ENCODE data around the gene STK40.

The STK40 gene

GRCh38 chr1:36349839-36350238, 35.9 kb downstream of the STK40 start:
- FAIRE-seq (no peak), DNase-seq (ENCODE audit: extremely low spot score, insufficient read length, low read depth) (no peak)

GRCh38 chr1:36349241-36349671, 36.5 kb downstream of the STK40 start:
- peak; percentile 25 for DNase-seq (ENCODE audit: extremely low spot score, insufficient read length, low read depth)
- peak; percentile 92 for FAIRE-seq

- DNase-seq (ENCODE audit: extremely low spot score, insufficient read length, low read depth) (no peak), FAIRE-seq (no peak)
Measured at GRCh38 chr1:36346741-36347370, 38.9 kb downstream of the STK40 start.

- DNase-seq (ENCODE audit: extremely low spot score, insufficient read length, low read depth), result no peak
- no peak for FAIRE-seq
Measured at GRCh38 chr1:36345353-36345752, 40.4 kb downstream of the STK40 start.

- FAIRE-seq (no peak), DNase-seq (ENCODE audit: extremely low spot score, insufficient read length, low read depth) (no peak)
Measured at GRCh38 chr1:36344395-36344680, 41.4 kb downstream of the STK40 start.

- DNase-seq (ENCODE audit: extremely low spot score, insufficient read length, low read depth) (no peak), FAIRE-seq (no peak)
Measured at GRCh38 chr1:36343651-36344394, 41.9 kb downstream of the STK40 start.

- DNase-seq (ENCODE audit: extremely low spot score, insufficient read length, low read depth), result no peak
- peak; percentile 62 for FAIRE-seq
Measured at GRCh38 chr1:36342426-36343185, 43.1 kb downstream of the STK40 start.

GRCh38 chr1:36341626-36342320, 44.0 kb downstream of the STK40 start:
- DNase-seq (ENCODE audit: extremely low spot score, insufficient read length, low read depth) (no peak), FAIRE-seq (no peak)

- no peak for FAIRE-seq
- DNase-seq (ENCODE audit: extremely low spot score, insufficient read length, low read depth), result no peak
Measured at GRCh38 chr1:36339615-36340014, 46.1 kb downstream of the STK40 start.

- FAIRE-seq (no peak), DNase-seq (ENCODE audit: extremely low spot score, insufficient read length, low read depth) (no peak)
Measured at GRCh38 chr1:36339215-36339614, 46.5 kb downstream of the STK40 start.

DNA sequence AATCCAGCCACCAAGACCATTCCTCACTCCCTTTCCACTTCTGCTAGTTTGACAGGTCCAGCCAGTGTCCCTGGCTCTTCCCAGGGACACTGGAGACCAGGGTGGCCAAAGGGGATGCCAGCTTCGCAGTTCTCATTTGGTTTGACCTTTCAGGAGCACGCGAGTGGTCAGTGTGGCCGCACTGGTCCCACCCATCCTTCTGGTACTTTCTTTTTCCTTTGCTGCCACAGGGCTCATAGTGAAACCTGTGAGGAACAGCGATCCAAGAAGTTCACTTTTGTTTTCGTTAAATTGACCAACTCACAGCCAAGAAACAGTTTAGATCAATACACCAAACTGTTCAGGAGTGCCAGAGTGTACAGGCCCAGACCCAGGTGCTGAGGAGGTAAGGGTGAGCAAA, 47.9 kb downstream of the STK40 start:
- no peak for DNase-seq (ENCODE audit: extremely low spot score, insufficient read length, low read depth)
- FAIRE-seq, result peak; percentile 45

DNA sequence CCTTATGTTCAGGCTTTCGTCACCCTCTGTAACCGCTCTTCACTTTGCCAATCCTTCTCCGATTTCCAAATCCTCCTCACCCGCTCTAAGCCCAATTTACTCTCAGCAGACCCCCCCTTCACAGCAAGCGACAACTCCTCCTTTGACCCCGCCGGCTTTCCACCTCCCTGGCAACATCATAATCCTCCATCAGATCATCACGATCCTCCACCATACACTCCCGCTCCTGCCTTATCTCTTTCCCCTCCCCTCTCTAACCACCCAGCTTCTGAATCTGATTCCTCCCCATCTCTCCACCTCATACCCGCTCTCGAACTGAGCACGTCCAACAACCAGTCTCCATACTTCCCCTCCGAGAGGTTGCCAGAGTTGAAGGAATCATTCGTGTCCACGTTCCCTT, 54.8 kb downstream of the STK40 start:
- DNase-seq (ENCODE audit: extremely low spot score, insufficient read length, low read depth), result no peak
- FAIRE-seq, result no peak

DNA sequence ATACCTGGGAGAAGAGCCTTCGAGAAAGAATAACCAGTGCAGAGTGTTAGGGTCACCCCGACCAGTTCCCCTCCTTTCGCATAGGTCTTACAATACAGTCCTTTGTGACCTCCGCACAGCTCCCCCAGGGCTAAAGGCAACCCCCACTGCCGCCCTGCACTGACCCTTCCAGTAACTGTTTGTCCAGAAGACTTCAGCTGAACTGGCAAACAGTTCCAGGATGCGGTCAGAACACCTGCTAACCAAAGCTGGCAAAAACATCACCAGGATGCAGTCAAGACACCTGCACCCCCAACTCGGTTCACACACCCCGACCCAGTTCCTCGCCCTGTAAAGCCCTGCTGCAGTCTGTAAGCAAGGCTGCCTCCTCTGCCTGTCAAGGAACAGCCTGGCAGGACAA, 55.9 kb downstream of the STK40 start:
- no peak for FAIRE-seq
- DNase-seq (ENCODE audit: extremely low spot score, insufficient read length, low read depth), result no peak

DNA sequence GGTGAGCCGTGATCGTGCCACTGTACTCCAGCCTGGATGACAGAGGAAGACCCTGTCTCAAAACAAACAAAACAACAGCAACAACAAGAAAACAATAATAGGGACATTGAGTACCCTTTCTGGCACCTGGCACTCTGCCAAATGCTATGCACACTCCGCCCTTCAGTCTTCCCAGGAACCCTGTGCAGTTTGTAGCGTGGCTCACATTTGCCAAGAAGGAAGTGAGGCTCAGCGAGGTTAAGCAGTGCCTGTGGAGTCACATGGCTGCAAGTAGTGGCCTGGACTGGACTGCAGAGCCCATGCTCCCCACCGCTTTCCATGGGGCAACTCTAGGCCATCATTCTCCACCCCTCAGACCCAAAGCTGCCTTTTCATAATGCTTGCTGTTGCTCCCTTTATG, 57.0 kb downstream of the STK40 start:
- DNase-seq (ENCODE audit: extremely low spot score, insufficient read length, low read depth) (no peak), FAIRE-seq (no peak)

GRCh38 chr1:36328088-36328480, 57.6 kb downstream of the STK40 start:
- FAIRE-seq (no peak), DNase-seq (ENCODE audit: extremely low spot score, insufficient read length, low read depth) (no peak)

DNA sequence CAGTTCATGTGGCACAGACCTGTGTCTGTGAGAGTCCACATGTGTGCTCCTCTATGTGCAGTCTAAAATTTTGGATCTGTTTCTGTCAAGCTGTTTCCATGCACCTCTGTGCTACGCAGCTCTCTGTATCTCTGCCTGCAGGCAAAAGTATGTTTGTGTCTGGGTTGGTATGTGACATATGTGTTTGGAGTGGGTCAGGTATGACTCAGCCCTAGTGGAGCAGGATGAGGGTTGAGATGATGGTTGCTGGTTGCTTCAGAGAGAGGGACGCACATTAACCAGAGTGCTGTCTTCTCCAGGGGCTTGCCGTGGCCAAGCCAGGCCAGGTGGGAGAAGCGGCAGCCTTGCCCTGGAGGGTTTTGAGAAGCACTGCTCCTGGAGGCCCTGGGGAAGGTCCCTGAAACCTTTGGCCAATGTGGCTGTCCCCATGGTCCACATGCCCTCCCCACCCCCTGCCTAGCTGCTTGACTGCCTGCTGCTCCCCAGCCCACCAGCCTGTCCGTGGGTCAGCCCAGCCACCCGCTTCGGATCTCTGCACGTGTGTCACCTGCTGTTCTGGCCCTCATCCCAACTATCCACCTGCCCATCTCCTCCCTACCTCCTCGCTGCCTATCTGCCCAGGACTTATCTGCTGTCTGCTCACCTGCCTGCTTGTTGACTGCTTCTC, 58.2 kb downstream of the STK40 start:
- no peak for DNase-seq (ENCODE audit: extremely low spot score, insufficient read length, low read depth)
- no peak for FAIRE-seq

GRCh38 chr1:36326499-36326898, 59.2 kb downstream of the STK40 start:
- DNase-seq (ENCODE audit: extremely low spot score, insufficient read length, low read depth) (no peak), FAIRE-seq (no peak)

DNA sequence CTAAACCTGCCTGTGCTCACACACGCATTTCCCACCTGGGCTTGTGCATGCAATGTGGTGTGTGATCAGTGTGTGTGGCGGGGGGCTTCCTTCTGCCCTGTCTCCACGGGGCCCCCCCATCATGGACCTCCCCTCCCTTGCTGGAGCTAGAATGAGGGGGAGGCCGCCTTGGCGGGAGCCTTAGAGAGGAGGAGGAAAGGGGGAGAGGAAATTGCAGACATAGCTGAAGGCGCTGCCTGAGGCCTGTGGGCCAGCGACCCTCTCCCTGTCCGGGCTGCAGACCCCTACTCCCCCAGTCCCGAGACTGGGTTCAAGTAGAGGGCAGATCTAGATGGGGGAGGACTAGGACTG, 61.4 kb downstream of the STK40 start:
- FAIRE-seq (no peak), DNase-seq (ENCODE audit: extremely low spot score, insufficient read length, low read depth) (no peak)

GRCh38 chr1:36323636-36324352, 61.9 kb downstream of the STK40 start, which contains the start of gene EVA1B:
TSS of gene EVA1B (minus strand) at chr1:36323645. CDS start at chr1:36323037, 608 bp downstream.
- FAIRE-seq (peak; percentile 71), DNase-seq (ENCODE audit: extremely low spot score, insufficient read length, low read depth) (no peak)

All from GM18507 (cell line).